ENCODE data around the gene RNF115. TPM values are rescaled to one million over a fixed set of nuclear protein-coding genes. Genes with fewer than 3 reads are reported as not detected.
"Not testable (repeated sequence)": the region's sequence is repeated elsewhere in the genome, so short reads cannot be mapped to it uniquely, and the experiment has no call there.

RNF115 gene
- total RNA-seq, 1 experiment from 2014 or later = 11.0 TPM

- CTCF ChIA-PET; H3F3A ChIP-seq (ENCODE audit: insufficient read depth, low read depth); H4K20me1 ChIP-seq (ENCODE audit: insufficient read depth); intact Hi-C loops (cut with micrococcal nuclease; ENCODE audit: unreplicated experiment); H2AFZ ChIP-seq; H3K4me3 ChIP-seq; H3K9me3 ChIP-seq (ENCODE audit: insufficient read depth, low read depth); H3K9me2 ChIP-seq (ENCODE audit: insufficient read depth); BruUV-seq (replicated peaks); H3K27ac ChIP-seq; H3K4me2 ChIP-seq; H3K4me1 ChIP-seq (replicated peaks; ENCODE audit: insufficient read depth); DNase-seq; H3K79me2 ChIP-seq (ENCODE audit: low read depth); H3K27me3 ChIP-seq (ENCODE audit: insufficient read depth, low read depth): not testable (repeated sequence)
- peaks cover 12% of the 10 kb centered on the region for H3K36me3 ChIP-seq (ENCODE audit: low read depth)
- POLR2A ChIA-PET (ENCODE audit: unreplicated experiment) = interaction anchor here (0.6 kb wide), 1 partner anchor 286 kb away, joined by 4 read pairs; no protein-coding TSS in a partner anchor
These were observed 58.1 kb downstream of the RNF115 start for GRCh38 chr1:145765585-145766360.

DNA sequence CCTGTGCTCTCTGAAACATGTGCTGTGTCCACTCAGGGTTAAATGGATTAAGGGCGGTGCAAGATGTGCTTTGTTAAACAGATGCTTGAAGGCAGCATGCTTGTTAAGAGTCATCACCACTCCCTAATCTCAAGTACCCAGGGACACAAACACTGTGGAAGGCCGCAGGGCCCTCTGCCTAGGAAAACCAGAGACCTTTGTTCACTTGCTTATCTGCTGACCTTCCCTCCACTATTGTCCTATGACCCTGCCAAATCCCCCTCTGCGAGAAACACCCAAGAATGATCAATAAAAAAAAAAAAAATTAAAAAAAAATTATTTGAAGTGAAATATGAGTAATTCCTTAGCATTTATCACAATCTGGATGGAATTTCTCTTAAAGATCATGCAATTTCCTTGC lies 58.8 kb downstream of the RNF115 start:
- H3K27ac ChIP-seq; H3K79me2 ChIP-seq (ENCODE audit: low read depth); H2AFZ ChIP-seq; H4K20me1 ChIP-seq (ENCODE audit: insufficient read depth); H3K9me2 ChIP-seq (ENCODE audit: insufficient read depth); H3K9me3 ChIP-seq (ENCODE audit: insufficient read depth, low read depth); H3K4me1 ChIP-seq (replicated peaks; ENCODE audit: insufficient read depth); intact Hi-C loops (cut with micrococcal nuclease; ENCODE audit: unreplicated experiment); H3F3A ChIP-seq (ENCODE audit: insufficient read depth, low read depth); H3K4me2 ChIP-seq; H3K4me3 ChIP-seq; CTCF ChIA-PET; BruUV-seq (replicated peaks); DNase-seq; POLR2A ChIA-PET (ENCODE audit: unreplicated experiment); H3K27me3 ChIP-seq (ENCODE audit: insufficient read depth, low read depth): not testable (repeated sequence)
- peaks cover 10% of the 10 kb centered on the region for H3K36me3 ChIP-seq (ENCODE audit: low read depth)

GRCh38 chr1:145764231-145764940 lies 59.5 kb downstream of the RNF115 start:
- H3K4me3 ChIP-seq; BruUV-seq (replicated peaks); H3K4me2 ChIP-seq; H3K79me2 ChIP-seq (ENCODE audit: low read depth); DNase-seq; POLR2A ChIA-PET (ENCODE audit: unreplicated experiment); H3K27ac ChIP-seq; H3F3A ChIP-seq (ENCODE audit: insufficient read depth, low read depth); H2AFZ ChIP-seq; H3K9me2 ChIP-seq (ENCODE audit: insufficient read depth); H4K20me1 ChIP-seq (ENCODE audit: insufficient read depth); CTCF ChIA-PET; intact Hi-C loops (cut with micrococcal nuclease; ENCODE audit: unreplicated experiment); H3K4me1 ChIP-seq (replicated peaks; ENCODE audit: insufficient read depth); H3K27me3 ChIP-seq (ENCODE audit: insufficient read depth, low read depth); H3K9me3 ChIP-seq (ENCODE audit: insufficient read depth, low read depth); H3K36me3 ChIP-seq (ENCODE audit: low read depth): not testable (repeated sequence)

- H4K20me1 ChIP-seq (ENCODE audit: insufficient read depth); H3K27me3 ChIP-seq (ENCODE audit: insufficient read depth, low read depth); H3K9me2 ChIP-seq (ENCODE audit: insufficient read depth); H2AFZ ChIP-seq; H3K4me3 ChIP-seq; CTCF ChIA-PET; H3K36me3 ChIP-seq (ENCODE audit: low read depth); BruUV-seq (replicated peaks); H3F3A ChIP-seq (ENCODE audit: insufficient read depth, low read depth); H3K79me2 ChIP-seq (ENCODE audit: low read depth); intact Hi-C loops (cut with micrococcal nuclease; ENCODE audit: unreplicated experiment); H3K4me2 ChIP-seq; H3K4me1 ChIP-seq (replicated peaks; ENCODE audit: insufficient read depth); POLR2A ChIA-PET (ENCODE audit: unreplicated experiment); H3K9me3 ChIP-seq (ENCODE audit: insufficient read depth, low read depth); H3K27ac ChIP-seq; DNase-seq: not testable (repeated sequence)
These were observed 61.9 kb downstream of the RNF115 start for GRCh38 chr1:145762001-145762400.

GRCh38 chr1:145761498-145761897 lies 62.4 kb downstream of the RNF115 start:
- POLR2A ChIA-PET (ENCODE audit: unreplicated experiment); H3K4me2 ChIP-seq; BruUV-seq (replicated peaks); H3F3A ChIP-seq (ENCODE audit: insufficient read depth, low read depth); H3K79me2 ChIP-seq (ENCODE audit: low read depth); H3K27me3 ChIP-seq (ENCODE audit: insufficient read depth, low read depth); H3K27ac ChIP-seq; H2AFZ ChIP-seq; H4K20me1 ChIP-seq (ENCODE audit: insufficient read depth); CTCF ChIA-PET; H3K9me2 ChIP-seq (ENCODE audit: insufficient read depth); H3K9me3 ChIP-seq (ENCODE audit: insufficient read depth, low read depth); H3K36me3 ChIP-seq (ENCODE audit: low read depth); intact Hi-C loops (cut with micrococcal nuclease; ENCODE audit: unreplicated experiment); H3K4me1 ChIP-seq (replicated peaks; ENCODE audit: insufficient read depth); DNase-seq; H3K4me3 ChIP-seq: not testable (repeated sequence)

- H3K79me2 ChIP-seq (ENCODE audit: low read depth); H4K20me1 ChIP-seq (ENCODE audit: insufficient read depth); POLR2A ChIA-PET (ENCODE audit: unreplicated experiment); H3K9me3 ChIP-seq (ENCODE audit: insufficient read depth, low read depth); BruUV-seq (replicated peaks); H3K27ac ChIP-seq; H3K4me3 ChIP-seq; H3K4me1 ChIP-seq (replicated peaks; ENCODE audit: insufficient read depth); intact Hi-C loops (cut with micrococcal nuclease; ENCODE audit: unreplicated experiment); H3K9me2 ChIP-seq (ENCODE audit: insufficient read depth); DNase-seq; H3K36me3 ChIP-seq (ENCODE audit: low read depth); H2AFZ ChIP-seq; H3K27me3 ChIP-seq (ENCODE audit: insufficient read depth, low read depth); H3F3A ChIP-seq (ENCODE audit: insufficient read depth, low read depth); H3K4me2 ChIP-seq: not testable (repeated sequence)
- CTCF ChIA-PET = interaction anchor here (0.6 kb wide), 2 partner anchors 58 to 270 kb away, joined by 4 to 6 read pairs; no protein-coding TSS in a partner anchor
These were observed 63.4 kb downstream of the RNF115 start for GRCh38 chr1:145760395-145760949.
